NCI-H2196 treated with DMSO at 0.1 percent for 48 hours (cell line): Measurements from ENCODE around the gene HOXD4.

Experiments used
- DNase-seq: peaks from one replicate; lab custom pipeline; 2025; ENCODE audit not compliant: unreplicated experiment; lab: John Stamatoyannopoulos, UW

HOXD4 gene

GRCh38 chr2:176170602-176171305 is 19.4 kb downstream of the HOXD4 start:
- no peak for DNase-seq

GRCh38 chr2:176171351-176172006 is 20.1 kb downstream of the HOXD4 start:
- no peak for DNase-seq

DNA sequence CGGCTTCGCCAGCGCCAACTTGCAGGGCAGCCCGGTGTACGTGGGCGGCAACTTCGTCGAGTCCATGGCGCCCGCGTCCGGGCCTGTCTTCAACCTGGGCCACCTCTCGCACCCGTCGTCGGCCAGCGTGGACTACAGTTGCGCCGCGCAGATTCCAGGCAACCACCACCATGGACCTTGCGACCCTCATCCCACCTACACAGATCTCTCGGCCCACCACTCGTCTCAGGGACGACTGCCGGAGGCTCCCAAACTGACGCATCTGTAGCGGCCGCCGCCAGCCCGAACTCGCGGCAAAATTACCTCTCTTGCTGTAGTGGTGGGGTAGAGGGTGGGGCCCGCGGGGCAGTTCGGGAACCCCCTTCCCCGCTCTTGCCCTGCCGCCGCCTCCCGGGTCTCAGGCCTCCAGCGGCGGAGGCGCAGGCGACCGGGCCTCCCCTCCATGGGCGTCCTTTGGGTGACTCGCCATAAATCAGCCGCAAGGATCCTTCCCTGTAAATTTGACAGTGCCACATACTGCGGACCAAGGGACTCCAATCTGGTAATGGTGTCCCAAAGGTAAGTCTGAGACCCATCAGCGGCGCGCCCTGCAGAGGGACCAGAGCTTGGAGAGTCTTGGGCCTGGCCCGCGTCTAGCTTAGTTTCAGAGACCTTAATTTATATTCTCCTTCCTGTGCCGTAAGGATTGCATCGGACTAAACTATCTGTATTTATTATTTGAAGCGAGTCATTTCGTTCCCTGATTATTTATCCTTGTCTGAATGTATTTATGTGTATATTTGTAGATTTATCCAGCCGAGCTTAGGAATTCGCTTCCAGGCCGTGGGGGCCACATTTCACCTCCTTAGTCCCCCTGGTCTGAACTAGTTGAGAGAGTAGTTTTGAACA is 20.9 kb downstream of the HOXD4 start:
- no peak for DNase-seq

- DNase-seq, result no peak
These were observed 21.7 kb downstream of the HOXD4 start for GRCh38 chr2:176172895-176173566.

DNA sequence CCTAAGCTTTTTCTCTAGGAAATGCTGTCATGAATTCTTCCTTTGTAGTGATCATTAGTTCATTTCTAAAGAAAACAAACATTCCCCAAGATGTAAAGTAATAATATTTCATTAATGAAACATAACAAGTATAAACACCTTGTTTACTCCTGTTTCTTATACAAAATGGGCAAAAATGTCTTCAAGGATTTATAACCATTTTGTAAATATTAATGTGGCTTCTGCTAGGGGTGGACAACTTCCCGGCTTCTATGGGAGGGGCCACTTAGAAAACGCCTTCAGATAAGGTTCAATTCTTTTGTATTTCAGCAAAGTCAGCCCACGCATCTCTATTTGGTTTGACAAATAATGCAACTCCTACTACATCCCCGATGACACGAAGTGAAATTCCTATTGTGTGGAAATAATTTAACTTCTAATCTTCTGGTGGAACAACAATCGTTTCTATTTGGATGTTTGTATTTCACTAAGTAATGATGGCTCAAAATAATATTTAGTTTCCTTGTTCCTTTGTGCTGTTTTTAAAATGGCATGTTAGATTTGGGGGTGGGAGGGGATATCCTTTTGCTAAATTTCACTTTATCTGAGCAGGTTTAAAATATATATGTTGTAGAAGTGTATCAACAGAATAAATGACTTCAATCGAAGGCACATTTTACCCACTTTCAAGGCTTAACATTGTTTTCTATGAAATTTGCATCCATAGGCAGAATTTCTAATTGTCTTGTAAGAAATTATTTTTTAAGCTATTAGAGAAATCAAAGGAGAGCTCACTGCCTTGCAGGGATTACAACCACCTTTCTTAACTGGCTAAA is 22.4 kb downstream of the HOXD4 start:
- DNase-seq, result no peak

GRCh38 chr2:176174382-176174823 is 23.1 kb downstream of the HOXD4 start:
- no peak for DNase-seq

GRCh38 chr2:176174824-176175708 is 23.7 kb downstream of the HOXD4 start:
- DNase-seq, result no peak

GRCh38 chr2:176175709-176176607 is 24.6 kb downstream of the HOXD4 start:
- DNase-seq, result no peak

DNA sequence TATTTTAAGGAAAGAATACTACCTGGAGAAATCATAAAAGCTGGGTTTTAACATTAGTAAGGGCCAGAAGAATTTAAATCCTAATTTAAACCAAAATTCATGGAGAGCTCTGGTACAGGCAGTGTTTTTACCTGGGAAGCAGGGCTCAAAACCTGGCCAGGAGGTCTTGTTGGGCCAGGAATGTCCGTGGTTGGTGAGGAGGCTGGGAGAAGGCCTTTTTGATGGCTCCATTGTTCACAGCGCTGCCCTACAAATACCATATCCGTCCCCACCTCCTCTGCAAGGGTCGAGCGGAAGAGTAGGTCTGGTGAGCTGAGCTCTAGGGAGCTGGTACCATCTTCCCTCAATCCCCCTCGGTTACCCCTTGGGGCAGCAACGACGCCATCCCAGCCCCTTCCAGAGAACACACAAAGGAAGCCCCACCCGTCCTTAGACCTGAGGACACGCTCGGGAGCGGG is 26.3 kb downstream of the HOXD4 start:
- no peak for DNase-seq

GRCh38 chr2:176178038-176178756 is 26.8 kb downstream of the HOXD4 start:
- peak; percentile 68 for DNase-seq

DNA sequence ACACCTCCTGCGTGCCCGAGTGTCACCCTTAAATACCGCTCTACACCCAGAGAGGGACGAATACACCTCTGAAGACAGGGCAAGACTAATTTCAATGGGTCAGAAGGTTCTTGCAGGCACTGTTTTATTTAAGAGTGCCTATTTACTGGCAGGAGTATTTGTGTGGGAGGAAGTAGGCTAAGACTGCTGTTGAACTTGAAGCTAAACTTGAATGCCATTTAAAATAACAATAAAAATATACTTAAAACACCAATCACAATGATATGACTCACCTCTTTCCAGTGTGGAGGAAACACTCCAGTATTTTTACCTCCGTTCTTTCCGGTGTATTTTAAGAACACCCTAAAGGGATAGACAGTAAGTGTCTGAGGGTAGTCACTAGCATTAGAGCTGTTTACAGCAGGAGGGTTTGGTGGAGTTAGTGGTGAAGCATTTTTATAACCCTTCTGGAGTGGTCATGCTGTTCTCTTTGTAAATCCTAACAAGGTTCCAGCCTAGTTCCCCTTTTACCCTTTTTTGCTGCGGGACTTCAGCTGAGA is 27.5 kb downstream of the HOXD4 start:
- no peak for DNase-seq

DNA sequence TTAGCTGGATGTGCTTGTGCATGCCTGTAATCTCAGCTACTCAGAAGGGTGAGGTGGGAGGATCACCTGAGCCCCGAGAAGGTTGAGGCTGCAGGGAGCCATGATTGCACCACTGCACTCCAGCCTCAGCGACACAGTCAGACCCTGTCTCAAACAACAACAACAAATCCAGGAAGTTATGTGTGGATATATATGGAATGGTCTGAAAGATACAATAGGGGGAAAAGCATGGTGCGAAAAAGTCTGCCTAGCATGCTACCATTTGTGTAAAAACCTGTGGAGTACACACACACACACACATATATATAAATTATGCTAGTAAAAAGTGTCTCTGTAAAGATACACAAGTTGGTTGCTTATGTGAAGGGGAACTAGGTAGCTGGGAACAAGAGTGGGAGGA is 30.2 kb downstream of the HOXD4 start:
- no peak for DNase-seq

DNA sequence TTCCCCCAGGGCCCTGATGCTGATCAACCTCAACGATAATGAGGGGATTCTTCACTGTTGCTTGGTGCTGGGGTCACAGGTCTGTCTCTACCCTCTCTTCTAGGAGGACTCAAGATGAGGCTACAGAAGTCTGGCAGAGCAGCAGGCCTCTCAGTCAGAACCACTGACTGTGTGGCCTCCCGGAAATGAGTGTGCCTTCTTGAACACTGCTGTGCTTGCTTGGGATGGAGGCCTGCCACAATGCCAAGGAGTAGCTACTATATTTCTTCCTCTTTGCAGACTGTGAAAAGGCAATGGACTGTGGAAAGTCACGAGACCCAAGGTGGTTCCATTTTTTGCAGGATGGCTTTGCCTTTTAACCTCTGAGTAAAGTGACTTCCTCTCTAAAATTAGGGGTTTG is 31.3 kb downstream of the HOXD4 start:
- no peak for DNase-seq

DNA sequence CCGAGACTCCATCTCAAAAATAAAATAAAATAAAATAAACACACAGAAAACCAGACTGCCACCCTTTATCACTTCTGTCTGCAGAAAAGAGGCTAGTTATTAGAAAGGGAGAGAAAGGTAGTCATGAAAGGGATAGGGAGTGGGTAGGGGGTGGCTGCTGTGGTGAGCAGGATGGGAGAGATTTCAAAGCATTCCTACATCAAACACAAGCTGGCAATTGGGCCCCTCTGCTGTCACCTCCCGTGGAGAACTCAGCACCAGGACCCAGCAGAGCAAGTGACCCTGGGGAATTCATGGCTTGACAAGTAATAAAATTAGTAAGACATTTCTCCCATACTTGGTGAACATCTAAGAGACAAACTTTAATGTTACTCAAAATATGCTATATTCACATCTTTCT is 33.4 kb downstream of the HOXD4 start:
- no peak for DNase-seq

DNA sequence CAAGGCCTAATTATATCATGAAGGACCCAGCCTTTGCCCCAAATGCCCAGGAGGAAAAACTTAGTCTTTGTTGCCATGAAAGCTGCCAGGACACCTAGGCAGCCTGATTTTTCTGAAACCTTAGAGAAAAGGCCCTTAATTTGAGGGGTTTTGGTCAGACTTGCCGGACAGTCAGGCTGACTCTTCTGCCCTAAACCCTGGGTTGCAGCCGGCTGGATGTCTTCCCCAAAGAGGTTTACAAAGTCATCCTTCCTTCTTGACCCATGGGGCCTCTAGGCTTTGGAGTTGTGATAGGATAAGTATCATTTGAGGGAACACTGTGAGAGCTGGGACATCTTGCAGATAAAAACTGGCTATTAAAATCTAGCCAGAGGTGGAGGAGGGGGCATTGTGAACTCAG is 34.7 kb downstream of the HOXD4 start:
- no peak for DNase-seq

DNA sequence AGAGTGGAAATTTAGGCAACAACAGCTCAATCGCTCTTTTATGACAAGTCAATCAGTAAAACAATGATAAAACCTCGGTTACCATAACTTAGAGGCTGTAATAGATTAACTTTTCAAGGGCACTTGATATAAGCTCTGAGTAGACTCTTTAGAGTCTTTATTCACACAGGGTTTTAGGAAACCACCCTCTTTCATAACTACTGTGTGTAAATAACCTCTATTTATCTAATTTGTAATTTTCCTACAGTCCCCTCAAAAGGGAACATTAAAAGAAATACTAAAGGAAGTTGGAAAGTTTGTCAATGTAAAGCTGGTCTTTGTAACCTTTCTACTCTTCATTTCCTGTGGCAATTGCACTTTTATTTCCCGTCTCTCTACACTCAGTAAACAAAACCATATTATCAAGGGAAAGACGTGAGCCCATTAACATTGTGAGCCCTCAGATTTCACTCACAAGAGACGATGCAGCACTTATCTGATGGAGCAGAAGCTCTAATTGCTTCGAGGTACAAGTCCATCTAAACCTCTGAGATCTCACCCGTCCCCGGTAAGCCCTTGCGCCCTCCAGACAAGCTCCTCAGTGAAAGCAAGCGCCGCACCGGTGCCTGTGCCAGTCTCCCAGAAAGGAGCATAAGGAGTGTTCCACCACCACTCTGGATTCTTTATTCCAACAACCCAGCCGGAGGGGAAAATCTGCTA is 36.0 kb downstream of the HOXD4 start:
- no peak for DNase-seq
